HepG2 (cell line): ENCODE data around the gene HES1. TPM values are rescaled to one million over a fixed set of nuclear protein-coding genes. Genes with fewer than 3 reads are reported as not detected.

Experiments
- ATAC-seq: fragments of 200-7000 bp; cut with Tn5 transposase; 3 replicates; pipeline ENCODE4 v1.9.1; 2020; ENCODE audit warnings: mild to moderate bottlenecking, moderate library complexity
- BruUV-seq: library from RNA; stranded (reverse); fragments of 400-500 nt; replicated peaks from 2 replicates; lab custom pipeline; 2021; lab: Mats Ljungman, UMichigan
- CTCF ChIA-PET: fragments of 300-600 bp; formaldehyde crosslinking; extraction: SDS; loops from one replicate; lab custom pipeline; 2021; ENCODE audit warnings: low total read pairs, inconsistent platforms, low intra/inter-chr PET ratio; lab: Yijun Ruan, JAX
- POLR2A ChIA-PET: fragments of 350-600 bp; sonication (Branson Sonifier 250); formaldehyde crosslinking; loops from one replicate; lab custom pipeline; 2020; ENCODE audit warnings: antibody characterized with exemption, inconsistent platforms; lab: Yijun Ruan, JAX
- DNase-seq: peaks from one replicate; pipeline ENCODE4 v3.0.0-alpha.2; 2015; ENCODE audit warnings: low spot score
- FAIRE-seq: peaks from 3 replicates; lab custom pipeline; 2011; peaks lifted over from hg19 to GRCh38; lab: Jason Lieb, UNC
- H2AFZ ChIP-seq: one replicate; pipeline ENCODE4 v1.6.1; 2011; ENCODE audit warnings: low read length, inconsistent platforms
- H3K27ac ChIP-seq: fragments of 300-600 bp; 3 replicates; pipeline ENCODE4 v1.8.0; 2011; ENCODE audit warnings: mixed run types, mild to moderate bottlenecking, mixed read lengths, low read length, inconsistent platforms; ENCODE audit not compliant: insufficient read depth; ENCODE audit errors: extremely low read length
- H3K27me3 ChIP-seq, 2 experiments: fragments of 200-600 bp in 1 of 2; 2 replicates in 1 of 2; 3 replicates in 1 of 2; pipeline versions ENCODE4 v1.6.0 to v1.8.0; 2011; ENCODE audit warnings: low read length in 2 of 2, mild to moderate bottlenecking in 2 of 2, moderate library complexity in 2 of 2, inconsistent platforms in 1 of 2; ENCODE audit not compliant: insufficient read depth in 2 of 2, control insufficient read depth in 1 of 2
- H3K36me3 ChIP-seq, 2 experiments: fragments of 200-600 bp in 1 of 2; replicated peaks in 1 of 2; 2 replicates in 1 of 2; 3 replicates in 1 of 2; pipeline versions ENCODE4 v1.5.1 to v1.8.0; 2011; ENCODE audit warnings: low read length in 2 of 2, inconsistent platforms in 1 of 2; ENCODE audit not compliant: insufficient read depth in 2 of 2, control insufficient read depth in 1 of 2
- H3K4me1 ChIP-seq: 2 replicates; pipeline ENCODE4 v1.5.1; 2012; ENCODE audit warnings: low read length, inconsistent platforms; ENCODE audit not compliant: insufficient read depth
- H3K4me2 ChIP-seq: 2 replicates; pipeline ENCODE4 v1.6.0; 2011; ENCODE audit warnings: low read depth, low read length, inconsistent platforms
- H3K4me3 ChIP-seq, 3 experiments: fragments of 200-600 bp in 1 of 3; sonication (generic), shearing (Covaris generic) in 1 of 3; replicated peaks in 1 of 3; 2 replicates each; pipeline ENCODE4 v1.5.1; 2011 to 2016; ENCODE audit warnings: low read length in 3 of 3, inconsistent platforms in 2 of 3, low read depth in 2 of 3, mild to moderate bottlenecking in 2 of 3, control low read depth in 1 of 3, mixed read lengths in 1 of 3; ENCODE audit not compliant: insufficient read depth in 1 of 3
- H3K79me2 ChIP-seq: one replicate; pipeline ENCODE4 v1.6.1; 2011; ENCODE audit warnings: low read length, inconsistent platforms; ENCODE audit not compliant: insufficient read depth
- H3K9ac ChIP-seq: 2 replicates; pipeline ENCODE4 v1.6.0; 2011; ENCODE audit warnings: mild to moderate bottlenecking, low read depth, low read length, inconsistent platforms; ENCODE audit not compliant: insufficient read depth
- H3K9me3 ChIP-seq: 2 replicates; pipeline ENCODE4 v1.5.1; 2012; ENCODE audit warnings: mild to moderate bottlenecking, low read length
- H4K20me1 ChIP-seq: 2 replicates; pipeline ENCODE4 v1.6.0; 2011; ENCODE audit warnings: inconsistent platforms, mild to moderate bottlenecking, low read length, moderate library complexity; ENCODE audit not compliant: insufficient read depth
- DBP ChIP-seq: sonication (generic); formaldehyde crosslinking; IDR thresholded peaks from 2 replicates; pipeline ENCODE4 v1.4.0; 2020; ENCODE audit warnings: missing genetic modification reagents; ENCODE audit errors: not compliant biosample characterization
- FOXK1 ChIP-seq: sonication (generic); formaldehyde crosslinking; IDR thresholded peaks from 2 replicates; pipeline ENCODE4 v1.4.0; 2020; ENCODE audit warnings: low read depth, missing genetic modification reagents, borderline replicate concordance
- GABPA ChIP-seq, 2 experiments: IDR thresholded peaks; 2 replicates each; pipeline ENCODE4 v1.6.1; 2011 to 2016; ENCODE audit warnings: low read depth in 2 of 2, low read length in 1 of 2, missing biosample characterization in 1 of 2, missing genetic modification characterization in 1 of 2
- KDM1A ChIP-seq: IDR thresholded peaks from 2 replicates; pipeline ENCODE4 v1.6.1; 2016; ENCODE audit warnings: missing compliant biosample characterization
- KLF16 ChIP-seq, 2 experiments: sonication (generic) in 1 of 2; formaldehyde crosslinking in 1 of 2; IDR thresholded peaks; 2 replicates each; pipeline versions ENCODE4 v1.6.1 to v1.8.0; 2016 to 2023; ENCODE audit warnings: missing genetic modification reagents in 2 of 2, missing compliant biosample characterization in 1 of 2
- ZHX2 ChIP-seq, 2 experiments: sonication (generic) in 1 of 2; formaldehyde crosslinking in 1 of 2; IDR thresholded peaks; 2 replicates each; pipeline versions ENCODE4 v1.6.1 to v1.9.0; 2014 to 2022; ENCODE audit warnings: antibody characterized with exemption in 1 of 2, borderline replicate concordance in 1 of 2, inconsistent platforms in 1 of 2, low read depth in 1 of 2, missing genetic modification reagents in 1 of 2
- ZNF207 ChIP-seq: fragments of 450-650 bp; IDR thresholded peaks from 2 replicates; pipeline ENCODE4 v1.6.1; 2016; ENCODE audit warnings: antibody characterized with exemption, borderline replicate concordance
- ZNF232 ChIP-seq: sonication (generic); formaldehyde crosslinking; IDR thresholded peaks from 2 replicates; pipeline ENCODE4 v1.4.0; 2020; ENCODE audit warnings: missing genetic modification reagents, borderline replicate concordance
- ZNF3 ChIP-seq: IDR thresholded peaks from 2 replicates; pipeline ENCODE4 v1.7.0; 2017; ENCODE audit warnings: inconsistent platforms
- ZNF335 ChIP-seq: sonication (generic); formaldehyde crosslinking; IDR thresholded peaks from 2 replicates; pipeline ENCODE4 v1.4.0; 2020; ENCODE audit warnings: missing genetic modification reagents
- ZNF549 ChIP-seq: sonication (generic); formaldehyde crosslinking; IDR thresholded peaks from 2 replicates; pipeline ENCODE4 v1.5.0; 2020; ENCODE audit warnings: missing genetic modification reagents
- ZNF570 ChIP-seq: sonication (generic); formaldehyde crosslinking; IDR thresholded peaks from 2 replicates; pipeline ENCODE4 v1.4.0; 2020; ENCODE audit warnings: mild to moderate bottlenecking, missing genetic modification reagents, borderline replicate concordance
- ZNF790 ChIP-seq: sonication (generic); formaldehyde crosslinking; IDR thresholded peaks from 2 replicates; pipeline ENCODE4 v1.8.0; 2022; ENCODE audit warnings: missing genetic modification reagents, mild to moderate bottlenecking, borderline replicate concordance
- ZNF850 ChIP-seq: sonication (generic); formaldehyde crosslinking; conservative IDR thresholded peaks from 2 replicates; pipeline ENCODE4 v1.9.0; 2021; ENCODE audit warnings: mild to moderate bottlenecking, missing genetic modification reagents
- WGBS: methylation state at CpG from one replicate; pipeline ENCODE4 v1.1.6; 2017; ENCODE audit warnings: low lambda C conversion rate; 5-methylcytosine and 5-hydroxymethylcytosine counted together
- in situ Hi-C: cut with HindIII; loops from 2 replicates; pipeline ENCODE4 v1.10.0; 2017; ENCODE audit warnings: low pct_unique_long_range_greater_than_20kb; ENCODE audit not compliant: extremely low pct_ligation_motif_present
- intact Hi-C: fragments of 100-400 bp; cut with micrococcal nuclease; formaldehyde crosslinking; loops from one replicate; pipeline ENCODE4 v1.10.0; 2022; ENCODE audit not compliant: unreplicated experiment
- polyA plus RNA-seq, 8 experiments: library from polyadenylated mRNA; depleted of rRNA in 3 of 8; stranded (reverse) in 7 of 8; unstranded in 1 of 8; fragments of >200 nt; fragmentation: Illumina TruSeq in 4 of 8; extraction: Trizol in 4 of 8; gene quantifications; 2 replicates each; pipeline versions ENCODE4 v1.2.1 to v1.2.3, GENCODE V29; 2011 to 2016; ENCODE audit warnings: low read depth in 4 of 8, missing spikeins in 1 of 8, mixed read lengths in 1 of 8; ENCODE audit not compliant: insufficient read depth in 1 of 8
- total RNA-seq, 5 experiments: library from RNA; depleted of rRNA; stranded (reverse); fragments of >200 nt; fragmentation: Illumina TruSeq; extraction: Trizol; gene quantifications; 2 replicates each; pipeline ENCODE4 v1.2.3, GENCODE V29; 2016; ENCODE audit warnings: low read depth in 1 of 5
- TF ChIP-seq, protein P1 (sequence below): sonication (generic); formaldehyde crosslinking; IDR thresholded peaks from 2 replicates; pipeline ENCODE4 v1.4.0; 2020; ENCODE audit warnings: mild to moderate bottlenecking, missing genetic modification reagents
- TF ChIP-seq, protein P2 (sequence below): sonication (generic); formaldehyde crosslinking; IDR thresholded peaks from 2 replicates; pipeline ENCODE4 v1.4.0; 2020; ENCODE audit warnings: mild to moderate bottlenecking, missing genetic modification reagents

Gene HES1
- total and polyA plus RNA-seq, 2 of the 13 experiments (the other 11 are each of a cell fraction or from before 2014, with no cell fraction given), result 15.4 to 19.8 TPM

GRCh38 chr3:194170793-194171192 is 34.8 kb downstream of the HES1 start:
- Histone ChIP-seq H2AFZ (no peak overlapping the region), H3K27ac (no peak overlapping the region), H3K79me2 (no peaks in the 10 kb centered on the region), H3K9me3 (no peaks in the 10 kb centered on the region), H3K27me3 (peaks cover 0 to 15% of the 10 kb centered on the region in 2 experiments; a peak in 2 of 5 replicates), H3K36me3 (no peaks in the 10 kb centered on the region), H3K9ac (no peak overlapping the region), H3K4me2 (no peak overlapping the region), H3K4me3 (no peak overlapping the region), H4K20me1 (no peaks in the 10 kb centered on the region), H3K4me1 (peaks cover 37% of the 10 kb centered on the region)
- WGBS, result 18% methylated on average over 2 of the region's 2 CpGs
- DNase-seq (no peak), ATAC-seq (no peak), FAIRE-seq (no peak)
- in situ Hi-C loops (no loop called here), intact Hi-C loops (no loop called here)
- no TSS peak for BruUV-seq
- CTCF ChIA-PET, result no interaction called here
- POLR2A ChIA-PET, result no interaction called here
- no peak for TF ChIP-seq ZNF549
- no peak for TF ChIP-seq ZNF790 (CRISPR knock-in tag)
- no peak for TF ChIP-seq ZNF570 (CRISPR knock-in tag)
- TF ChIP-seq ZNF232, result no peak
- no peak for TF ChIP-seq GABPA (IDR thresholded peaks at IDR 0.05; ENCODE audit: low read depth, low read length)
- no peak for TF ChIP-seq GABPA (CRISPR knock-in tag; IDR thresholded peaks at IDR 0.05; ENCODE audit: low read depth)
- TF ChIP-seq DBP (CRISPR knock-in tag), result no peak
- TF ChIP-seq ZHX2 (IDR thresholded peaks at IDR 0.05; ENCODE audit: low read depth), result no peak
- no peak for TF ChIP-seq ZHX2 (CRISPR knock-in tag; IDR thresholded peaks at IDR 0.05; ENCODE audit: borderline replicate concordance)
- no peak for TF ChIP-seq KLF16 (CRISPR knock-in tag; IDR thresholded peaks at IDR 0.05)
- TF ChIP-seq ZNF3 (CRISPR knock-in tag), result no peak
- TF ChIP-seq, protein P1, sequence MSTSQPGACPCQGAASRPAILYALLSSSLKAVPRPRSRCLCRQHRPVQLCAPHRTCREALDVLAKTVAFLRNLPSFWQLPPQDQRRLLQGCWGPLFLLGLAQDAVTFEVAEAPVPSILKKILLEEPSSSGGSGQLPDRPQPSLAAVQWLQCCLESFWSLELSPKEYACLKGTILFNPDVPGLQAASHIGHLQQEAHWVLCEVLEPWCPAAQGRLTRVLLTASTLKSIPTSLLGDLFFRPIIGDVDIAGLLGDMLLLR (CRISPR knock-in tag), result no peak
- TF ChIP-seq, protein P2, sequence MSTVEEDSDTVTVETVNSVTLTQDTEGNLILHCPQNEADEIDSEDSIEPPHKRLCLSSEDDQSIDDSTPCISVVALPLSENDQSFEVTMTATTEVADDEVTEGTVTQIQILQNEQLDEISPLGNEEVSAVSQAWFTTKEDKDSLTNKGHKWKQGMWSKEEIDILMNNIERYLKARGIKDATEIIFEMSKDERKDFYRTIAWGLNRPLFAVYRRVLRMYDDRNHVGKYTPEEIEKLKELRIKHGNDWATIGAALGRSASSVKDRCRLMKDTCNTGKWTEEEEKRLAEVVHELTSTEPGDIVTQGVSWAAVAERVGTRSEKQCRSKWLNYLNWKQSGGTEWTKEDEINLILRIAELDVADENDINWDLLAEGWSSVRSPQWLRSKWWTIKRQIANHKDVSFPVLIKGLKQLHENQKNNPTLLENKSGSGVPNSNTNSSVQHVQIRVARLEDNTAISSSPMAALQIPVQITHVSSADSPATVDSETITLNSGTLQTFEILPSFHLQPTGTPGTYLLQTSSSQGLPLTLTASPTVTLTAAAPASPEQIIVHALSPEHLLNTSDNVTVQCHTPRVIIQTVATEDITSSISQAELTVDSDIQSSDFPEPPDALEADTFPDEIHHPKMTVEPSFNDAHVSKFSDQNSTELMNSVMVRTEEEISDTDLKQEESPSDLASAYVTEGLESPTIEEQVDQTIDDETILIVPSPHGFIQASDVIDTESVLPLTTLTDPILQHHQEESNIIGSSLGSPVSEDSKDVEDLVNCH (CRISPR knock-in tag), result no peak
- TF ChIP-seq ZNF207, result no peak
- no peak for TF ChIP-seq ZNF335 (CRISPR knock-in tag)
- no peak for TF ChIP-seq FOXK1 (CRISPR knock-in tag)
- TF ChIP-seq KDM1A, result no peak
- no peak for TF ChIP-seq ZNF850
